NB4 (cell line): ENCODE measurements around the gene GPR132.
"Not testable (repeated sequence)": the region's sequence is repeated elsewhere in the genome, so short reads cannot be mapped to it uniquely, and the experiment has no call there.

Experiments used
- DNase-seq: peaks from one replicate; pipeline ENCODE4 v3.0.0; 2010; ENCODE audit warnings: low read depth
- H3K4me3 ChIP-seq: one replicate; pipeline ENCODE4 v1.5.1; 2011; ENCODE audit warnings: mild to moderate bottlenecking, low read depth, low read length, moderate library complexity
- CTCF ChIP-seq: IDR thresholded peaks from one replicate; pipeline ENCODE4 v1.5.1; 2012; ENCODE audit warnings: low read depth, low read length
- MYC ChIP-seq: IDR thresholded peaks from 2 replicates; pipeline ENCODE4 v1.6.1; 2011; ENCODE audit warnings: low read depth, low read length
- POLR2A ChIP-seq: IDR thresholded peaks from 2 replicates; pipeline ENCODE4 v1.6.1; 2011; ENCODE audit warnings: mild to moderate bottlenecking; ENCODE audit not compliant: insufficient read length; ENCODE audit errors: extremely low read depth
- TF ChIP-seq, protein P1 (sequence below): IDR thresholded peaks from 2 replicates; pipeline ENCODE4 v1.6.1; 2011; ENCODE audit warnings: low read depth, low read length

The GPR132 gene

DNA sequence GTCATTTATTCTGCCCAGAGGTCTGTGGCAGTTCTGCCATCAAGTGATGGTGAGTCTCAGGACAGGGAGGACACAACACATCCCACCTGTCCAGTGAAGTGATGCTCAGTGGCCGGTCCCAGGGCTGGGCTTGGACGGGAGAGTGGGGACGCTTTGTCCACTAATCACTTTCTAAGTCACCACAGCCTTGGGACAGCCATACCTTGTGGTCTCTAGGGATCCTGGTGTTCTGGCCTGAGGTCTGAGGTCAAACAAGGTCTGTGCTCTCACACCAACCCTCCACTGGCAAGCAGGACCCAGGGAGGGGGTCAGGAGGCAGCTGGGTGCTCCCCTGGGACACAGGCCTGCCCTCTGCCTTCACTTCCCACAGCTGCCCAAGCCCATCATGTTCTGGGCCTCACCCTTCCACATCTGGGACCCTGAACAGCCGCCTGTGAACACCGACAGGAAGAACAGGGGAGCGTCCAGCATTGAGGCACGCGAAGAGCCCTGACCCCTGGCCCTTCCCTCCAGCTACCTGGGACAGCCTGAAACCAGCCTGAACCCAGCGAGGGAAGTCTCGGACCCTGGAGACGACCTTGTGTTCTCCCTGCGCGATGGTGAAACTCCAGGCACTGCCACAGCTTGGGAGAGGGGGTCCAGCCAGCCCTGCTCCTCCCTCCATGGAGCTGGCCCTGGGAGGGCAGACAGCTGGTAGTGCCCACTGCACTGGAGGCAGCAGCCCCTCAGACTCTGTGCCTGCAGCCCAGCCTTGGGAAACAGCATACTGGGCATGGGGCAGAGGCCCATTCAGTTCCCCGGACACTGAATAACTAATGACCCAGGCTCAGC is 19.7 kb upstream of the GPR132 start:
- TF ChIP-seq MYC (no peak), CTCF (no peak), POLR2A (no peak)
- TF ChIP-seq, protein P1, sequence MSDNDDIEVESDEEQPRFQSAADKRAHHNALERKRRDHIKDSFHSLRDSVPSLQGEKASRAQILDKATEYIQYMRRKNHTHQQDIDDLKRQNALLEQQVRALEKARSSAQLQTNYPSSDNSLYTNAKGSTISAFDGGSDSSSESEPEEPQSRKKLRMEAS: no peak
- H3K4me3 ChIP-seq: no peak overlapping the region
- DNase-seq: no peak

- no peak for DNase-seq
- no peak for TF ChIP-seq CTCF
- no peak for TF ChIP-seq MYC
- TF ChIP-seq, protein P1: no peak
- no peak for TF ChIP-seq POLR2A
- H3K4me3 ChIP-seq: no peak overlapping the region
These were observed 18.9 kb upstream of the GPR132 start for GRCh38 chr14:105083926-105084685.

GRCh38 chr14:105082703-105083102 is 17.5 kb upstream of the GPR132 start:
- TF ChIP-seq, protein P1: no peak
- TF ChIP-seq CTCF (no peak), POLR2A (no peak)
- no peak for DNase-seq
- H3K4me3 ChIP-seq: no peak overlapping the region

- DNase-seq, H3K4me3 ChIP-seq: not testable (repeated sequence)
These were observed 16.2 kb upstream of the GPR132 start for GRCh38 chr14:105081473-105081872.

GRCh38 chr14:105080161-105080560 is 14.9 kb upstream of the GPR132 start:
- no peak for TF ChIP-seq MYC
- TF ChIP-seq POLR2A: no peak
- no peak for TF ChIP-seq CTCF
- TF ChIP-seq, protein P1: no peak
- DNase-seq: no peak
- H3K4me3 ChIP-seq: no peak overlapping the region

DNA sequence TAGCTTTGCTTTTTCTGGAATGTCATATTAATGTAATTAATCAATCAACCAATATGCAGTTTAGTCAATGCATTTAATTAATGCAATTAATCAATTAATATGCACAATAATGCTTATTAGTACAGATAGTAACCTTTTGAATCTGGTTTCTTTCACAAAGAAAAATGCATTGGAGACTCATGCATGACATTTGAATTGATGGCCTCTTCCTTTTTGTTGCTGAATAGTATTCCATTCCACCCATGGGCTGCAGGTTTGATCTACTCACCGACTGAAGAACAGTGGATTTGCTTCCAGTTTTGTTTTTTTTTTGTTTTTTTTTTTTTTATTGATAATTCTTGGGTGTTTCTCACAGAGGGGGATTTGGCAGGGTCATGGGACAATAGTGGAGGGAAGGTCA is 13.1 kb upstream of the GPR132 start:
- H3K4me3 ChIP-seq: no peak overlapping the region
- no peak for DNase-seq
- TF ChIP-seq MYC: no peak
- no peak for TF ChIP-seq CTCF
- TF ChIP-seq POLR2A: no peak
- TF ChIP-seq, protein P1: no peak
